Colonic mucosa (tissue), 4 donors: Measurements from ENCODE around the gene RRN3. TPM values are rescaled to one million over a fixed set of nuclear protein-coding genes. Genes with fewer than 3 reads are reported as not detected.
"Not testable (repeated sequence)": the region's sequence is repeated elsewhere in the genome, so short reads cannot be mapped to it uniquely, and the experiment has no call there.

ENCODE experiments used
- DNase-seq: peaks from one replicate; pipeline ENCODE4 v3.0.0-alpha.2; 2020
- H3K27ac ChIP-seq: fragments of 200-600 bp; one replicate; pipeline ENCODE4 v1.8.0; 2021
- H3K27me3 ChIP-seq: fragments of 200-600 bp; one replicate; pipeline ENCODE4 v1.8.0; 2021
- H3K36me3 ChIP-seq: fragments of 200-600 bp; one replicate; pipeline ENCODE4 v1.8.0; 2021
- H3K4me1 ChIP-seq: fragments of 200-600 bp; one replicate; pipeline ENCODE4 v1.8.0; 2021; ENCODE audit warnings: mild to moderate bottlenecking
- H3K4me3 ChIP-seq: fragments of 200-600 bp; one replicate; pipeline ENCODE4 v1.8.0; 2021
- H3K9ac ChIP-seq, 2 donors: one replicate each; pipeline ENCODE4 v1.7.0; 2013; ENCODE audit warnings: control low read depth in 2 of 2, low read depth in 2 of 2, low read length in 2 of 2
- H3K9me3 ChIP-seq: fragments of 200-600 bp; one replicate; pipeline ENCODE4 v1.8.0; 2021
- intact Hi-C: fragments of 100-400 bp; cut with DNase I; formaldehyde crosslinking; loops from one replicate; pipeline ENCODE4 v1.14.1; 2022
- microRNA-seq: library from miRNA; unstranded; fragments of <30 nt; microRNA quantifications from one replicate; pipeline ENCODE4, GENCODE V29; 2019
- total RNA-seq, 2 donors: library from RNA; stranded (reverse); fragmentation: NEBNext Ultra II Directional in 1 of 2; extraction: Animal tissue kit (Norgen Biotek cat#: 25700) in 1 of 2; gene quantifications; one replicate each; pipeline ENCODE4 v1.2.1, GENCODE V29; 2021
- TF ChIP-seq, protein P1 (sequence below): fragments of 200-600 bp; IDR thresholded peaks from one replicate; pipeline ENCODE4 v1.8.0; 2022; ENCODE audit warnings: antibody characterized with exemption, mild to moderate bottlenecking
- donor health status: healthy.
- donor health status: DM: no; HTN: no; CAD: no.
- donor health status: DM: no; HTN: no; CAD: no.

Gene RRN3
- total RNA-seq, 2 donors from 2014 or later, result 26.8 to 28.6 TPM

DNA sequence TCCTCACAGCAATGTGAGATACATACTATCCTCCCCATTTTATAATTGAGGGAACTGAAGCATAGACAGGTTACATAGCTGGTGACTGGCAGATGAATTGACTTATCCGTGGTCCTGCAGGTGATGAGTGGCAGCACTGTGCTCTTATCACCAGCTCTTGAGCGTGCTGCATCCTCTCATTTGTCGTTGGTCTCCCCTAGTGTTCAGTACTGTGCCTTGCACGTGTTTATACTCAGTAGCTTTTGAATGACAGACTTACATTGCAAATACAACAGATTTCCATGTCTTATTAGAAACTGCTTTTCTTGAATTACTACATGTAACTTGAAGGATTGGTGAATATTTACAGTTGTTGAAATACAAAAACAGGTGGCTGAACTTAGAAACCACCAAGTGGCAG lies 71.9 kb downstream of the RRN3 start:
- peaks cover 18% of the 10 kb centered on the region for H3K36me3 ChIP-seq
- peak; percentile 41 for DNase-seq
- H3K27ac ChIP-seq, result not testable (repeated sequence)

DNA sequence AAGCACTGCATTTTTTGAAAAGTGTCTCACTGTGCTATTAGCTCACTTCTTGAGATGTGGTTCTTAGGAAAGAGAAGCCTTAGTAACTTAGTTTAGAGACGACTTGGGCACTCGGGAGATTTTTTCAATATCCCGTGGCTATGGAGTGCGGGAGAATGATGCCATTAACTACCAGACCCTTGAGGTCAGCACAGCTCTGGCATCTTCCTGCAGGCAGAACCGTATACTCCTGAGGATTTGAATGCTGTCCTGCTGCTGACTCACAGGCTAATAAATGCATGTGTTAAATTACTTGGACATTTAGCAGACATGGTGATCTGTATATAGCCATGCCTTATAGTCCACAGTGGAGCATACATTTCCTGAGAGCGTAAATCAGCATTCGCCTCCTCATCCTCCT lies 72.6 kb downstream of the RRN3 start:
- H3K9me3 ChIP-seq, H3K9ac ChIP-seq, H3K4me3 ChIP-seq, H3K27ac ChIP-seq, H3K4me1 ChIP-seq, DNase-seq, H3K27me3 ChIP-seq, intact Hi-C loops: not testable (repeated sequence)
- peaks cover 20% of the 10 kb centered on the region for H3K36me3 ChIP-seq

More for the DNA sequence above, 71.9 kb downstream of the RRN3 start:
- H3K9me3 ChIP-seq, H3K9ac ChIP-seq, H3K4me3 ChIP-seq, intact Hi-C loops, H3K27me3 ChIP-seq, H3K4me1 ChIP-seq: not testable (repeated sequence)
- TF ChIP-seq, protein P1, sequence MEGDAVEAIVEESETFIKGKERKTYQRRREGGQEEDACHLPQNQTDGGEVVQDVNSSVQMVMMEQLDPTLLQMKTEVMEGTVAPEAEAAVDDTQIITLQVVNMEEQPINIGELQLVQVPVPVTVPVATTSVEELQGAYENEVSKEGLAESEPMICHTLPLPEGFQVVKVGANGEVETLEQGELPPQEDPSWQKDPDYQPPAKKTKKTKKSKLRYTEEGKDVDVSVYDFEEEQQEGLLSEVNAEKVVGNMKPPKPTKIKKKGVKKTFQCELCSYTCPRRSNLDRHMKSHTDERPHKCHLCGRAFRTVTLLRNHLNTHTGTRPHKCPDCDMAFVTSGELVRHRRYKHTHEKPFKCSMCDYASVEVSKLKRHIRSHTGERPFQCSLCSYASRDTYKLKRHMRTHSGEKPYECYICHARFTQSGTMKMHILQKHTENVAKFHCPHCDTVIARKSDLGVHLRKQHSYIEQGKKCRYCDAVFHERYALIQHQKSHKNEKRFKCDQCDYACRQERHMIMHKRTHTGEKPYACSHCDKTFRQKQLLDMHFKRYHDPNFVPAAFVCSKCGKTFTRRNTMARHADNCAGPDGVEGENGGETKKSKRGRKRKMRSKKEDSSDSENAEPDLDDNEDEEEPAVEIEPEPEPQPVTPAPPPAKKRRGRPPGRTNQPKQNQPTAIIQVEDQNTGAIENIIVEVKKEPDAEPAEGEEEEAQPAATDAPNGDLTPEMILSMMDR, result peak; percentile 44

DNA sequence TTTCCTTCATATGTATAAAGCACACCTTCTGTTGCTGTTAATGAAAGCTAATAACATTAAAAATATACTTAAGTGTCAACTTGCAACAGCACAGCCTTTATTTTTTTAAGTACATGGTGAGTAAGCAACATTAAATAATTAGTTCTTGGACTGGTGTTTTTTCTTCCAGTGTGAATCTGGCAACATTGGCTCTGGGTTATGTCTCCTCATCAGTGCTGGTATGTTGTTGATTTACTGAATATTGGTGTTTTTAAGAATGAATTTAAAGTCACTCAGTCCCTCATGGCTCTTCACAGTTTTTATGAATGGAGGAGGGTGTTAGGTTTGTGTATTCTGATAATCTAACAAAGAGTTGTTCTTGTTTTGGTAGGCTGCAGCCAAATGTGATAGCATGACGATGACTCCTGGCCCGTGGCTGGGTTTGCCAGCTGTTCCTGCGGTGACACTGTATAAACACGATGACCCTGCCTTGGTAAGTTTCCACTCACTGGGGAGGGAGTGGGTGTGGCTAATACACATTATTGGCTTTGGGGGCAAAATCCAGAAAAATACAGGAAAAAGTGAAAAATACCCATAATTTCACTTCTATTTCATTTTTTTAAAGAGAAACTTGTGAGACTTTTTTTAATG lies 77.0 kb downstream of the RRN3 start:
- intact Hi-C loops, H3K9me3 ChIP-seq, H3K27me3 ChIP-seq, H3K4me1 ChIP-seq, H3K9ac ChIP-seq, H3K4me3 ChIP-seq: not testable (repeated sequence)
- peak overlapping the region; percentile 2 for H3K27ac ChIP-seq
- peaks cover 14% of the 10 kb centered on the region for H3K36me3 ChIP-seq
- peak; percentile 72 for DNase-seq

DNA sequence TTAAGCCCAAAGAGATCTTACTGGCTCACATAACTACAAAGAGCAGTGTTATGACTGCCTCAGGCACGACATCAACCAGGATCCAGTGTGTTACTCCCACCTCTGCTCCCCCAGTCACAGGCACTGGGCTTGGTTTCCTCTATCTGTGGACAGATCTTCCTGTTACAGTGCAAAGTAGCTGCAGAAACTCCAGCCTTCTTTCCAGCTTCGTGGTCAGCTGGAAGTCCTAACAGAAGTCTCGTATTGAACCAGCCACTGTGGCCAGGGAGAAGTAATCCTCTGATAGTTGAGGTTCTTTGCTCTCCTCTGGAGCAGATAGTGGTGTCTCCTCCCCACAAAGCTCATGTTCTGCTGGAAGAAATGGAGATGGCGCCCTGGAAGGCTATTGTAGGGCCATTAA lies 77.7 kb downstream of the RRN3 start:
- H3K9ac ChIP-seq, H3K27me3 ChIP-seq, H3K4me3 ChIP-seq, H3K9me3 ChIP-seq, intact Hi-C loops, H3K4me1 ChIP-seq: not testable (repeated sequence)
- peak overlapping the region; percentile 2 for H3K27ac ChIP-seq
- DNase-seq, result peak; percentile 31
- peaks cover 14% of the 10 kb centered on the region for H3K36me3 ChIP-seq

DNA sequence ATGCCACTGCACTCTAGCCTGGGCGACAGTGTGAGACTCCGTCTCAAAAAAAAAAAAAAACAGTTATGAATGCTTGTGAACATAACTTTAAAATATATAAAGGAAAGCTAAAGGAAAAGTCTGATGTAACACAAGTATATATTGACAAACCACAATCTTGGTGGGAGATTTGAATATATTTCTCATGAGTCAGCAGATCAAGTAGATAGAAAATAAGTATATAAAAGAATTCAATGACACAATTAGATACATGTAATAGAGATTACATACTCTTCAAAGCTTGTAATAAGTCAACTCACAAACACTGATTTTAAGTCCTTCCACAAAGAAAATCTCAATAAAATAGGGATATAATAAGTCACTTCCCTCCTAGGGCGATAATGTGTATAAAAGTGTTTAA lies 78.4 kb downstream of the RRN3 start:
- H3K4me3 ChIP-seq, H3K9me3 ChIP-seq, H3K9ac ChIP-seq, H3K4me1 ChIP-seq, H3K27me3 ChIP-seq, H3K27ac ChIP-seq, intact Hi-C loops, DNase-seq: not testable (repeated sequence)
- peaks cover 14% of the 10 kb centered on the region for H3K36me3 ChIP-seq

DNA sequence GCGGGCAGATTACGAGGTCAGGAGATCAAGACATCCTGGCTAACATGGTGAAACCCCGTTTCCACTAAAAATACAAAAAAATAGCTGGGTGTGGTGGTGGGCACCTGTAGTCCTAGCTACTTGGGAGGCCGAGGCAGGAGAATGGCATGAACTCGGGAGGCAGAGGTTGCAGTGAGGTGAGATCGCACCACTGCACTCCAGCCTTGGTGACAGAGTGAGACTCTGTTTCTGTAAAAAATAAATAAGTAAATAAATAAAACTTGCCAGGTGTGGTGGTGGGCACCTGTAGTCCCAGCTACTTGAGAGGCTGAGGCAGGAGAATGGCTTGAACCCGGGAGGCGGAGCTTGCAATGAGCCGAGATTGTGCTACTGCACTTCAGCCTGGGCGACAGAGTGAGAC lies 81.1 kb downstream of the RRN3 start:
- H3K4me1 ChIP-seq, H3K27me3 ChIP-seq, intact Hi-C loops, H3K9me3 ChIP-seq, H3K9ac ChIP-seq, H3K27ac ChIP-seq, H3K36me3 ChIP-seq, H3K4me3 ChIP-seq, DNase-seq: not testable (repeated sequence)

Small RNA genes within 50 kb of the gene (microRNA-seq; reads per million reads assigned to microRNA genes)
- gene MIR1972-1, result not detected
- gene MIR6511B2, result not detected

Other genes with a start within 250 kb of the RRN3 start
- 10 to 100 TPM; 32.8 to 74.3 TPM for gene NPIPA1, start 156.8 kb downstream of the RRN3 start, total RNA-seq
- gene PDXDC1, start 119.2 kb downstream of the RRN3 start, total RNA-seq, result 100 to 1,000 TPM; 253 to 267 TPM
- gene NTAN1, start 38.2 kb downstream of the RRN3 start, total RNA-seq, result 10 to 100 TPM; 24.2 to 28.4 TPM